Measurements from ENCODE around the gene GPR107. TPM values are rescaled to one million over a fixed set of nuclear protein-coding genes. Genes with fewer than 3 reads are reported as not detected.

The GPR107 gene
- total RNA-seq, 1 donor from 2014 or later: 24.9 TPM

GRCh38 chr9:130183133-130183762 is 129.5 kb downstream of the GPR107 start:
- no peak for DNase-seq (ENCODE audit: low spot score)
- H3K4me3 Mint-ChIP-seq: no peak overlapping the region
- H3K27me3 Mint-ChIP-seq (ENCODE audit: insufficient read depth): peaks cover 4% of the 10 kb centered on the region
- H3K4me1 Mint-ChIP-seq (ENCODE audit: low read depth): no peaks in the 10 kb centered on the region
- intact Hi-C loops (cut with micrococcal nuclease): no loop called here
- H3K36me3 Mint-ChIP-seq (ENCODE audit: low read depth): no peaks in the 10 kb centered on the region
- H3K9me3 Mint-ChIP-seq: no peaks in the 10 kb centered on the region
- no peak overlapping the region for H3K27ac Mint-ChIP-seq

DNA sequence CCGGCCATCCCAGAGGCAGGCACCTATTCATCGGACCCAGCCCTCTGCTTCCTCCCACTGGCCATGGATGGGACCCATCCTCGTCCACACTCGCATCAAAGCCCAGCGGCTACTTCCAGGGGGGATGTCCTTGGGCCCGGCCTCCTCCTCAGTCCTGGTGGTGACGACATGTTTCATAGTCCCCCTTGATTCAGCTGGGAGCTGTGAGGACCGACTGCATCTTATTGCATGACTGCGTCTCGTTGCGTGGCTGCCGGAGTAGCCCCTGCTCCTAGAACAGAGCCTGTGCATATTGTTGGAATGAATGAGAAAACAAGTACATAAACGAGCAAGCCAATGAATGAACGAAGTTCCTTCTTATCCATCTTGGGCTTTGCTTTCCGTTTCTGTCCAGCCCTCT is 131.3 kb downstream of the GPR107 start:
- intact Hi-C loops (cut with micrococcal nuclease): no loop called here
- H3K9me3 Mint-ChIP-seq: no peaks in the 10 kb centered on the region

DNA sequence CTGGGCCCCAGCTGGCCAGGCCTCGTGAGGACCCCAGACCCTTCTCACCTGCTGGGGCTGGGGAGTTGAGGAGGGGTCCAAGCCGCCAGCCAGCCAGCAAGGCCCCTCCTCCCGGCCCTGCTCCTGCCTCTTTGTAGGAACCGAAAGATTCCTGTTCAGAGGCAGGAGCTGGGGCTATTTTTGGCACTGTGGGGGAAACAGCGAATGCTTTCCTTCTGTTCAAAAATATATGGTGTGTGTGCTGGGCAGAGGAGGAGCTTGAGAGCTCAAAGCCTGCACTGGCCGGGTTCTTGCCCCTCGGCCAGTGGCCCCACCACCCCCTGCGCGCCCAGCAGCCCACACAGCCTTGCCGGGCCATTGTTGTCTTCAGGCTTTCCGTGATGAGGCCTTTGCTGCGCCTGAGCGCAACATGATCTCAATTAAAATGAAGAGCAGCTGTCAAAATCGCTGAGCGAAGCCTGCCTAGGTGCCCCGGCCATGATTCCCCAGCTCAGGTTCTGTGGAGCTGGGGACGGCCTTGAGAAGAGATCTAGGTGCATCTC is 131.9 kb downstream of the GPR107 start:
- Mint-ChIP-seq H3K36me3 (ENCODE audit: low read depth) (no peaks in the 10 kb centered on the region), H3K9me3 (no peaks in the 10 kb centered on the region), H3K4me1 (ENCODE audit: low read depth) (no peaks in the 10 kb centered on the region), H3K27ac (no peak overlapping the region), H3K4me3 (no peak overlapping the region), H3K27me3 (ENCODE audit: insufficient read depth) (peaks cover 2% of the 10 kb centered on the region)
- intact Hi-C loops (cut with micrococcal nuclease): no loop called here
- DNase-seq (ENCODE audit: low spot score): no peak

More for the DNA sequence above, 131.3 kb downstream of the GPR107 start:
- H3K4me1 Mint-ChIP-seq (ENCODE audit: low read depth): no peaks in the 10 kb centered on the region
- no peak overlapping the region for H3K4me3 Mint-ChIP-seq
- no peaks in the 10 kb centered on the region for H3K36me3 Mint-ChIP-seq (ENCODE audit: low read depth)
- H3K27ac Mint-ChIP-seq: no peak overlapping the region
- no peak for DNase-seq (ENCODE audit: low spot score)
- H3K27me3 Mint-ChIP-seq (ENCODE audit: insufficient read depth): peaks cover 2% of the 10 kb centered on the region

GRCh38 chr9:130186051-130186450 is 132.3 kb downstream of the GPR107 start:
- H3K27ac Mint-ChIP-seq: no peak overlapping the region
- H3K27me3 Mint-ChIP-seq (ENCODE audit: insufficient read depth): peaks cover 2% of the 10 kb centered on the region
- intact Hi-C loops (cut with micrococcal nuclease): no loop called here

GRCh38 chr9:130186839-130187522 is 133.3 kb downstream of the GPR107 start:
- Mint-ChIP-seq H3K4me1 (ENCODE audit: low read depth) (no peaks in the 10 kb centered on the region), H3K4me3 (no peak overlapping the region), H3K27me3 (ENCODE audit: insufficient read depth) (peaks cover 2% of the 10 kb centered on the region), H3K27ac (no peak overlapping the region), H3K36me3 (ENCODE audit: low read depth) (no peaks in the 10 kb centered on the region), H3K9me3 (no peaks in the 10 kb centered on the region)
- DNase-seq (ENCODE audit: low spot score): no peak
- intact Hi-C loops (cut with micrococcal nuclease): no loop called here

More at GRCh38 chr9:130186051-130186450, 132.3 kb downstream of the GPR107 start:
- no peaks in the 10 kb centered on the region for H3K9me3 Mint-ChIP-seq
- no peak overlapping the region for H3K4me3 Mint-ChIP-seq
- no peaks in the 10 kb centered on the region for H3K36me3 Mint-ChIP-seq (ENCODE audit: low read depth)
- no peaks in the 10 kb centered on the region for H3K4me1 Mint-ChIP-seq (ENCODE audit: low read depth)
- DNase-seq (ENCODE audit: low spot score): no peak

- Mint-ChIP-seq H3K27ac (no peak overlapping the region), H3K4me3 (no peak overlapping the region), H3K36me3 (ENCODE audit: low read depth) (no peaks in the 10 kb centered on the region), H3K9me3 (no peaks in the 10 kb centered on the region), H3K27me3 (ENCODE audit: insufficient read depth) (peaks cover 4% of the 10 kb centered on the region), H3K4me1 (ENCODE audit: low read depth) (no peaks in the 10 kb centered on the region)
- intact Hi-C loops (cut with micrococcal nuclease): no loop called here
- no peak for DNase-seq (ENCODE audit: low spot score)
Observed at GRCh38 chr9:130187523-130187846, 133.8 kb downstream of the GPR107 start.

DNA sequence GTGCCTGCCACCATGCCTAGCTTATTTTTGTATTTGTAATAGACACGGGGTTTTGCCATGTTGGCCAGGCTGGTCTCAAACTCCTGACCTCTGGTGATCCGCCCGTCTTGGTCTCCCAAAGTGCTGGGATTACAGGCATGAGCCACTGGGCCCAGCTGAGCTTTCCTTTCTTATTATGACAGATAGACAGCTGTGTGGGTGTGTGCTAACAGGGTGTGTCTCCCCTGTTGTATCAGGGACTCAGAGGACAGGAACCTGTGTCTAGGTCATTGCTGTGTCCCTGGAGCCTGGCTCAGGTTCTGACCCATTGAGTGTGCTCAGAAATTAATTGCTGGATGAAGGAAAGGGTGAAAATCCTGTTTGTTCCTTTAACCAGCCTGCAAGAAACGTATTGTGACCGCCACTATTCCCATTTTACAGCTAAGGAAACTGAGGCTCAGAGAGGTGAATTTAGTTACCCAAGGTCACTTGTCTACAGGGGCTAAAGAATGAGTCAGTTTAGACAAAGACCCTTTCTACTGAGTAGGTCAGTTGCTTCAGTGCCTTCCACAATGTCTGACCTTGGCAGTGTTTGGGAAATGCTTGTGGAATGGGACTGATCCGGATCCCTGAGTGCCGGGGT is 135.3 kb downstream of the GPR107 start:
- Mint-ChIP-seq H3K27ac (no peak overlapping the region), H3K27me3 (ENCODE audit: insufficient read depth) (peaks cover 7% of the 10 kb centered on the region), H3K36me3 (ENCODE audit: low read depth) (no peaks in the 10 kb centered on the region), H3K9me3 (no peaks in the 10 kb centered on the region), H3K4me1 (ENCODE audit: low read depth) (no peaks in the 10 kb centered on the region), H3K4me3 (no peak overlapping the region)
- no peak for DNase-seq (ENCODE audit: low spot score)
- intact Hi-C loops (cut with micrococcal nuclease): no loop called here

Other genes starting within 250 kb of the GPR107 start
- gene TOR1A, start 229.8 kb upstream of the GPR107 start, total RNA-seq: 61.3 and 62.1 TPM in 2 replicates
- gene C9orf78, start 218.6 kb upstream of the GPR107 start, total RNA-seq: 64.0 and 67.4 TPM in 2 replicates
- 47.9 and 50.2 TPM in 2 replicates for gene USP20, start 218.4 kb upstream of the GPR107 start, total RNA-seq
- 195 and 202 TPM in 2 replicates for gene FNBP1, start 10.7 kb upstream of the GPR107 start, total RNA-seq
- gene NCS1, start 118.5 kb downstream of the GPR107 start, total RNA-seq: 3.9 and 4.2 TPM in 2 replicates
- gene HMCN2, start 211.9 kb downstream of the GPR107 start, total RNA-seq: not detected in 2 replicates

Data from activated T-helper 1 cell treated with anti-CD3 and anti-CD28 coated beads, Interleukin-12 subunit alpha, Interleukin-12 subunit beta, Interleukin-2, Interleukin-4 antibody, amounts not matched to agents 30 ng/mL and 10 ng/mL and 1 ng/mL, durations not matched to agents 14 hours and 24 hours and 36 hours (primary cell).